NB4 (cell line): ENCODE data around the gene ADRA2C.

Source experiments
- POLR2A ChIP-seq: IDR thresholded peaks from 2 replicates; pipeline ENCODE4 v1.6.1; 2011; ENCODE audit warnings: mild to moderate bottlenecking; ENCODE audit not compliant: insufficient read length; ENCODE audit errors: extremely low read depth
- TF ChIP-seq, protein P1 (sequence below): IDR thresholded peaks from one replicate; pipeline ENCODE4 v1.5.1; 2012; ENCODE audit warnings: low read depth, low read length

DNA sequence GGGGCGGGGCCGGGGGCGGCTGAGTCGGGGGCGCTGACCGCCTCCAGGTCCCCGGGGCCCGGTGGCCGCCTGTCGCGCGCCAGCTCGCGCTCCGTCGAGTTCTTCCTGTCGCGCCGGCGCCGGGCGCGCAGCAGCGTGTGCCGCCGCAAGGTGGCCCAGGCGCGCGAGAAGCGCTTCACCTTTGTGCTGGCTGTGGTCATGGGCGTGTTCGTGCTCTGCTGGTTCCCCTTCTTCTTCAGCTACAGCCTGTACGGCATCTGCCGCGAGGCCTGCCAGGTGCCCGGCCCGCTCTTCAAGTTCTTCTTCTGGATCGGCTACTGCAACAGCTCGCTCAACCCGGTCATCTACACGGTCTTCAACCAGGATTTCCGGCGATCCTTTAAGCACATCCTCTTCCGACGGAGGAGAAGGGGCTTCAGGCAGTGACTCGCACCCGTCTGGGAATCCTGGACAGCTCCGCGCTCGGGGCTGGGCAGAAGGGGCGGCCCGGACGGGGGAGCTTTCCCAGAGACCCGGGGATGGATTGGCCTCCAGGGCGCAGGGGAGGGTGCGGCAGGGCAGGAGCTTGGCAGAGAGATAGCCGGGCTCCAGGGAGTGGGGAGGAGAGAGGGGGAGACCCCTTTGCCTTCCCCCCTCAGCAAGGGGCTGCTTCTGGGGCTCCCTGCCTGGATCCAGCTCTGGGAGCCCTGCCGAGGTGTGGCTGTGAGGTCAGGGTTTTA, 1.5 kb downstream of the ADRA2C start:
- TF ChIP-seq POLR2A, result no peak
- TF ChIP-seq, protein P1, sequence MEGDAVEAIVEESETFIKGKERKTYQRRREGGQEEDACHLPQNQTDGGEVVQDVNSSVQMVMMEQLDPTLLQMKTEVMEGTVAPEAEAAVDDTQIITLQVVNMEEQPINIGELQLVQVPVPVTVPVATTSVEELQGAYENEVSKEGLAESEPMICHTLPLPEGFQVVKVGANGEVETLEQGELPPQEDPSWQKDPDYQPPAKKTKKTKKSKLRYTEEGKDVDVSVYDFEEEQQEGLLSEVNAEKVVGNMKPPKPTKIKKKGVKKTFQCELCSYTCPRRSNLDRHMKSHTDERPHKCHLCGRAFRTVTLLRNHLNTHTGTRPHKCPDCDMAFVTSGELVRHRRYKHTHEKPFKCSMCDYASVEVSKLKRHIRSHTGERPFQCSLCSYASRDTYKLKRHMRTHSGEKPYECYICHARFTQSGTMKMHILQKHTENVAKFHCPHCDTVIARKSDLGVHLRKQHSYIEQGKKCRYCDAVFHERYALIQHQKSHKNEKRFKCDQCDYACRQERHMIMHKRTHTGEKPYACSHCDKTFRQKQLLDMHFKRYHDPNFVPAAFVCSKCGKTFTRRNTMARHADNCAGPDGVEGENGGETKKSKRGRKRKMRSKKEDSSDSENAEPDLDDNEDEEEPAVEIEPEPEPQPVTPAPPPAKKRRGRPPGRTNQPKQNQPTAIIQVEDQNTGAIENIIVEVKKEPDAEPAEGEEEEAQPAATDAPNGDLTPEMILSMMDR, result no peak
